ENCODE measurements around the gene UPK1A.
"Not testable (repeated sequence)": the region's sequence is repeated elsewhere in the genome, so short reads cannot be mapped to it uniquely, and the experiment has no call there.

The UPK1A gene

GRCh38 chr19:35718345-35719041 is 52.2 kb downstream of the UPK1A start:
- DNase-seq (ENCODE audit: low read depth), result no peak

- DNase-seq (ENCODE audit: low read depth), result no peak
These were observed 53.3 kb downstream of the UPK1A start for GRCh38 chr19:35719402-35720162.

- no peak for DNase-seq (ENCODE audit: low read depth)
These were observed 53.8 kb downstream of the UPK1A start for GRCh38 chr19:35720163-35720524.

- no peak for DNase-seq (ENCODE audit: low read depth)
These were observed 54.3 kb downstream of the UPK1A start for GRCh38 chr19:35720648-35721047.

- no peak for DNase-seq (ENCODE audit: low read depth)
These were observed 55.1 kb downstream of the UPK1A start for GRCh38 chr19:35721374-35721773.

GRCh38 chr19:35722461-35722860 is 56.1 kb downstream of the UPK1A start:
- no peak for DNase-seq (ENCODE audit: low read depth)

GRCh38 chr19:35722897-35723296 is 56.6 kb downstream of the UPK1A start:
- no peak for DNase-seq (ENCODE audit: low read depth)

GRCh38 chr19:35723671-35724070 is 57.4 kb downstream of the UPK1A start:
- no peak for DNase-seq (ENCODE audit: low read depth)

GRCh38 chr19:35724132-35724531 is 57.8 kb downstream of the UPK1A start:
- not testable (repeated sequence) for DNase-seq (ENCODE audit: low read depth)

GRCh38 chr19:35724560-35724959 is 58.2 kb downstream of the UPK1A start:
- DNase-seq (ENCODE audit: low read depth), result no peak

GRCh38 chr19:35725216-35725861 is 59.0 kb downstream of the UPK1A start:
- DNase-seq (ENCODE audit: low read depth), result no peak

GRCh38 chr19:35727053-35727955 is 61.0 kb downstream of the UPK1A start:
- no peak for DNase-seq (ENCODE audit: low read depth)

Data from T-helper 22 cell (primary cell).